Activated CD8-positive, alpha-beta T cell treated with anti-CD3 and anti-CD28 coated beads for 36 hours (primary cell): ENCODE results near the gene ADORA3. TPM values are rescaled to one million over a fixed set of nuclear protein-coding genes. Genes with fewer than 3 reads are reported as not detected.

Experiments used
- ATAC-seq: fragments of 200-7000 bp; cut with Tn5 transposase; one replicate; pipeline ENCODE4 v1.10.0; 2021; ENCODE audit warnings: mild to moderate bottlenecking, moderate library complexity
- CTCF ChIA-PET: fragments of 350-600 bp; sonication (Branson Sonifier 250); formaldehyde crosslinking; loops from one replicate; lab custom pipeline; 2021; ENCODE audit warnings: antibody characterized with exemption; lab: Charles Lee
- POLR2A ChIA-PET: fragments of 350-600 bp; sonication (Branson Sonifier 250); formaldehyde crosslinking; loops from one replicate; lab custom pipeline; 2021; ENCODE audit warnings: antibody characterized with exemption; lab: Charles Lee
- DNase-seq: peaks from one replicate; pipeline ENCODE4 v3.0.0-alpha.2; 2020
- H3K27ac Mint-ChIP-seq: one replicate; pipeline ENCODE4 v1.8.0; 2021; ENCODE audit warnings: mild to moderate bottlenecking, mixed read lengths
- H3K27me3 Mint-ChIP-seq: one replicate; pipeline ENCODE4 v1.8.0; 2021; ENCODE audit warnings: mixed read lengths
- H3K36me3 Mint-ChIP-seq: one replicate; pipeline ENCODE4 v1.8.0; 2021; ENCODE audit warnings: low read depth, mixed read lengths
- H3K4me1 Mint-ChIP-seq: one replicate; pipeline ENCODE4 v1.8.0; 2021; ENCODE audit warnings: low read depth, mixed read lengths
- H3K4me3 Mint-ChIP-seq: one replicate; pipeline ENCODE4 v1.8.0; 2021; ENCODE audit warnings: mild to moderate bottlenecking, moderate library complexity, mixed read lengths
- H3K9me3 Mint-ChIP-seq: one replicate; pipeline ENCODE4 v1.8.0; 2021; ENCODE audit warnings: mixed read lengths
- CTCF ChIP-seq: fragments of 200-600 bp; IDR thresholded peaks from one replicate; pipeline ENCODE4 v1.8.0; 2022; ENCODE audit warnings: antibody characterized with exemption, mild to moderate bottlenecking
- intact Hi-C: fragments of 100-400 bp; cut with micrococcal nuclease; formaldehyde crosslinking; loops from one replicate; pipeline ENCODE4 v1.10.0; 2022
- total RNA-seq, 2 experiments: library from RNA; stranded (reverse); gene quantifications; one replicate each; pipeline ENCODE4 v1.2.3, GENCODE V29; 2021

ADORA3 gene
- total RNA-seq, 2 experiments from 2014 or later: not detected

GRCh38 chr1:111483166-111483565 lies 20.3 kb downstream of the ADORA3 start:
- TF ChIP-seq CTCF: no peak
- Mint-ChIP-seq H3K36me3 (peaks cover 3% of the 10 kb centered on the region), H3K9me3 (no peaks in the 10 kb centered on the region), H3K27me3 (no peaks in the 10 kb centered on the region), H3K27ac (no peak overlapping the region), H3K4me1 (peaks cover 13% of the 10 kb centered on the region), H3K4me3 (no peak overlapping the region)
- DNase-seq (no peak), ATAC-seq (no peak)
- ChIA-PET POLR2A (no interaction called here), CTCF (interaction anchor here (1.4 to 9.9 kb wide), 4 partner anchors 25 to 284 kb away, joined by 8 to 99 read pairs (median 16); no protein-coding TSS in a partner anchor)
- intact Hi-C loops: no loop called here

- H3K36me3 Mint-ChIP-seq: peaks cover 12% of the 10 kb centered on the region
- H3K4me1 Mint-ChIP-seq: peaks cover 29% of the 10 kb centered on the region
- ChIA-PET CTCF (interaction anchor here (0.7 to 9.9 kb wide), 27 partner anchors 9 to 888 kb away, joined by 3 to 99 read pairs (median 5); partner anchors contain the start of genes ADORA3 and TMIGD3), POLR2A (interaction anchor here (0.7 kb wide), 1 partner anchor 16 kb away, joined by 3 read pairs; no protein-coding TSS in a partner anchor)
- H3K4me3 Mint-ChIP-seq: no peak overlapping the region
- no peaks in the 10 kb centered on the region for H3K9me3 Mint-ChIP-seq
- H3K27me3 Mint-ChIP-seq: no peaks in the 10 kb centered on the region
- ATAC-seq (peak; percentile 67), DNase-seq (peak; percentile 77)
- intact Hi-C loops: no loop called here
- peak; percentile 52 for TF ChIP-seq CTCF
- H3K27ac Mint-ChIP-seq: no peak overlapping the region
Measured at GRCh38 chr1:111481387-111482221, 21.8 kb downstream of the ADORA3 start.

- ATAC-seq: no peak
- TF ChIP-seq CTCF: no peak
- POLR2A ChIA-PET: no interaction called here
- intact Hi-C loops: no loop called here
- H3K4me3 Mint-ChIP-seq: no peak overlapping the region
- peaks cover 38% of the 10 kb centered on the region for H3K4me1 Mint-ChIP-seq
- no peaks in the 10 kb centered on the region for H3K9me3 Mint-ChIP-seq
- CTCF ChIA-PET: interaction anchor here (0.7 to 9.9 kb wide), 8 partner anchors 10 to 270 kb away, joined by 3 to 99 read pairs (median 3); no protein-coding TSS in a partner anchor
- H3K27ac Mint-ChIP-seq: no peak overlapping the region
- peaks cover 12% of the 10 kb centered on the region for H3K36me3 Mint-ChIP-seq
- no peak for DNase-seq
- no peaks in the 10 kb centered on the region for H3K27me3 Mint-ChIP-seq
Measured at GRCh38 chr1:111480674-111481073, 22.8 kb downstream of the ADORA3 start.

GRCh38 chr1:111476761-111477309 lies 26.6 kb downstream of the ADORA3 start:
- ATAC-seq (peak; percentile 70), DNase-seq (peak; percentile 64)
- CTCF ChIA-PET: interaction anchor here (0.8 to 9.9 kb wide), 16 partner anchors 8 to 292 kb away, joined by 3 to 99 read pairs (median 4); partner anchors contain the start of genes ADORA3, DDX20 and TMIGD3
- peak overlapping the region; percentile 79 for H3K27ac Mint-ChIP-seq
- POLR2A ChIA-PET: interaction anchor here (0.6 to 2.7 kb wide), 9 partner anchors 13 to 278 kb away, joined by 3 to 8 read pairs (median 3); partner anchors contain the start of gene DDX20
- no peaks in the 10 kb centered on the region for H3K27me3 Mint-ChIP-seq
- H3K4me3 Mint-ChIP-seq: peak overlapping the region; percentile 48
- peaks cover 19% of the 10 kb centered on the region for H3K36me3 Mint-ChIP-seq
- H3K4me1 Mint-ChIP-seq: peaks cover 58% of the 10 kb centered on the region
- intact Hi-C loops: no loop called here
- no peak for TF ChIP-seq CTCF
- no peaks in the 10 kb centered on the region for H3K9me3 Mint-ChIP-seq
